GM12878 (cell line): ENCODE measurements around the gene ZBTB38. TPM values are rescaled to one million over a fixed set of nuclear protein-coding genes. Genes with fewer than 3 reads are reported as not detected.

Experiments used
- BACH1 ChIP-seq: fragments of 450-650 bp; IDR thresholded peaks from 2 replicates; pipeline ENCODE4 v1.6.1; 2017; ENCODE audit warnings: mild to moderate bottlenecking, borderline replicate concordance
- BHLHE40 ChIP-seq, 2 experiments: fragments of 450-650 bp in 1 of 2; IDR thresholded peaks; 2 replicates each; pipeline ENCODE4 v1.6.1; 2011 to 2017; ENCODE audit warnings: low read depth in 2 of 2, borderline replicate concordance in 1 of 2, improper control_type of control experiment in 1 of 2, low read length in 1 of 2, mild to moderate bottlenecking in 1 of 2
- BMI1 ChIP-seq: fragments of 450-650 bp; IDR thresholded peaks from 2 replicates; pipeline ENCODE4 v1.6.1; 2016; ENCODE audit warnings: mild to moderate bottlenecking, moderate library complexity, borderline replicate concordance
- CBX3 ChIP-seq: fragments of 200-600 bp; sonication (generic); IDR thresholded peaks from 2 replicates; pipeline ENCODE4 v1.6.1; 2016; ENCODE audit warnings: low read depth, borderline replicate concordance
- CEBPB ChIP-seq, 2 experiments: fragments of 150-350 bp in 1 of 2; IDR thresholded peaks; 2 replicates each; pipeline ENCODE4 v1.6.1; 2012 to 2014; ENCODE audit warnings: low read depth in 2 of 2, low read length in 2 of 2, borderline replicate concordance in 1 of 2, inconsistent platforms in 1 of 2
- ESRRA ChIP-seq: IDR thresholded peaks from 2 replicates; pipeline ENCODE4 v1.6.1; 2012; ENCODE audit warnings: mild to moderate bottlenecking, low read length, improper control_type of control experiment
- FOS ChIP-seq: IDR thresholded peaks from 3 replicates; pipeline ENCODE4 v1.6.1; 2011; ENCODE audit warnings: borderline replicate concordance; ENCODE audit not compliant: insufficient read length; ENCODE audit errors: extremely low read depth
- JUNB ChIP-seq: IDR thresholded peaks from 2 replicates; pipeline ENCODE4 v1.6.1; 2016; ENCODE audit warnings: antibody characterized with exemption, mild to moderate bottlenecking
- MTA2 ChIP-seq: fragments of 450-650 bp; IDR thresholded peaks from 2 replicates; pipeline ENCODE4 v1.6.1; 2016; ENCODE audit warnings: low read depth, mild to moderate bottlenecking, moderate library complexity
- POLR2A ChIP-seq: IDR thresholded peaks from 2 replicates; pipeline ENCODE4 v1.6.1; 2011; ENCODE audit warnings: low read depth, mild to moderate bottlenecking, low read length
- POLR2AphosphoS2 ChIP-seq: IDR thresholded peaks from 2 replicates; pipeline ENCODE4 v1.6.1; 2011; ENCODE audit warnings: low read depth, mild to moderate bottlenecking, low read length, improper control_type of control experiment, moderate library complexity
- POU2F2 ChIP-seq: IDR thresholded peaks from 3 replicates; pipeline ENCODE4 v1.6.1; 2011; ENCODE audit warnings: low read depth, mild to moderate bottlenecking, low read length, borderline replicate concordance
- RAD51 ChIP-seq: fragments of 450-650 bp; IDR thresholded peaks from 2 replicates; pipeline ENCODE4 v1.6.1; 2016; ENCODE audit warnings: moderate library complexity, mild to moderate bottlenecking, inconsistent platforms
- SMARCA5 ChIP-seq: fragments of 450-650 bp; IDR thresholded peaks from 2 replicates; pipeline ENCODE4 v1.6.1; 2017; ENCODE audit warnings: mild to moderate bottlenecking
- YBX1 ChIP-seq: fragments of 450-650 bp; IDR thresholded peaks from 2 replicates; pipeline ENCODE4 v1.6.1; 2016; ENCODE audit warnings: antibody characterized with exemption
- ZNF274 ChIP-seq: IDR thresholded peaks from one replicate; pipeline ENCODE4 v1.8.0; 2011; ENCODE audit not compliant: insufficient read length, insufficient read depth
- ZZZ3 ChIP-seq: IDR thresholded peaks from 2 replicates; pipeline ENCODE4 v1.6.1; 2011; ENCODE audit warnings: low read depth; ENCODE audit not compliant: control insufficient read depth, insufficient read length
- polyA plus RNA-seq, 11 experiments: library from polyadenylated mRNA; depleted of rRNA in 4 of 11; unstranded in 6 of 11; stranded (reverse) in 5 of 11; fragments of >200 nt; fragmentation: Nextera tagmentation in 4 of 11; fragmentation: Illumina TruSeq in 1 of 11; extraction: Ambion mirVana in 4 of 11; extraction: Trizol in 1 of 11; gene quantifications; 1 replicate in 1 of 11; 2 replicates in 10 of 11; pipeline versions ENCODE4 v1.2.1 to v1.2.3, GENCODE V29; 2011 to 2016; ENCODE audit warnings: inconsistent platforms in 2 of 11, missing spikeins in 2 of 11, low read depth in 1 of 11
- total RNA-seq, 4 experiments: library from RNA; depleted of rRNA in 3 of 4; stranded (reverse); fragments of >200 nt in 3 of 4; fragmentation: Illumina TruSeq in 1 of 4; extraction: Trizol in 1 of 4; gene quantifications; 2 replicates each; pipeline versions ENCODE4 v1.2.1 to v1.2.3, GENCODE V29; 2013 to 2021
- TF ChIP-seq, protein P1 (sequence below): fragments of 150-350 bp; IDR thresholded peaks from 2 replicates; pipeline ENCODE4 v1.6.1; 2016; ENCODE audit warnings: low read depth, low read length
- TF ChIP-seq, protein P2 (sequence below): fragments of 450-650 bp; conservative IDR thresholded peaks from 2 replicates; pipeline ENCODE4 v1.6.1; 2017; ENCODE audit warnings: mild to moderate bottlenecking, moderate library complexity
- TF ChIP-seq, protein P3 (sequence below): fragments of 450-650 bp; IDR thresholded peaks from 2 replicates; pipeline ENCODE4 v1.6.1; 2017; ENCODE audit warnings: borderline replicate concordance
- TF ChIP-seq, protein P4 (sequence below): IDR thresholded peaks from 2 replicates; pipeline ENCODE4 v1.6.1; 2011; ENCODE audit warnings: borderline replicate concordance, low read depth, mild to moderate bottlenecking, moderate library complexity, low read length; ENCODE audit not compliant: insufficient read depth, poor library complexity, severe bottlenecking

Gene ZBTB38
- total and polyA plus RNA-seq, 10 of the 15 experiments (the other 5 are each of a cell fraction or from before 2014, with no cell fraction given) = 34.2 to 115 (median 88.6) TPM

DNA sequence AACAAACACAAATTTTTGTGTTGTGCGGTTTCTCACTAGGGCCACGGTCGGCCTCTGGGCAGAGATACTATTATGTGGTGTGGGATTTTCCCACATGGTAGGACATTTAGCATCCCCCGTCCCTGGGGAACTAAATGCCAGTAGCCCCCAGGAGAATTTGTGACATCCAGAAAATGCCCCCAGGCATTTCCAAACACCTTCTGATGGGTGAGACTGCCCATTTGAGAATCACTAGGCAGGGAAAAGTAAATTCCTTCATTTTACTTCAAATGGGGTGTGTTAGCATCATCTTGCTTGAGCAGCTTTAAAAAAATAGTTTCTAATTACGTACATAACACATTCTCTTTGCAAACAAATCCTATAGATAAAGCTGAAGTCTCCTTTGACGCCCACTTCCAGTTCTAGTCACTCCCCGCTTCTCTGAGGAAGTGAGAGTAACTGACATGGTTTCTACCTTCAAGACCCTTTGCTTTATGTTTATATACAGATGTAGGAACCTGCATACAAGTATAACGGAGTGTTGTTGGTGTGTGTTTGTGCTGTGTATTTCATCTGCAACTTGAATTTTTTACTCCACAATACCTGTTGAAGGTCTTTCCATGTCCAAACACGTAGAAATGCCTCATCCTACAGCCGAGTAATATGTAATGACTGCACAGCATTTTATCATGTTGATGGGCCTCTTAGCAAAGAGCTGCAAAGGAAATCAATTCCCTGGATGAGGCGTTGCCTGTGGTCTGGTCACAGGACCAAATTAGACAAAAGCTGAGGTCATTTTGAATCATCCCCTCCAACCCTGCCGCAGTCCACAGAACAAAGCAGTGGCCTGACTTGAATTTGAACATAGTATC lies 31.4 kb upstream of the ZBTB38 start (continued):
- TF ChIP-seq, protein P1, sequence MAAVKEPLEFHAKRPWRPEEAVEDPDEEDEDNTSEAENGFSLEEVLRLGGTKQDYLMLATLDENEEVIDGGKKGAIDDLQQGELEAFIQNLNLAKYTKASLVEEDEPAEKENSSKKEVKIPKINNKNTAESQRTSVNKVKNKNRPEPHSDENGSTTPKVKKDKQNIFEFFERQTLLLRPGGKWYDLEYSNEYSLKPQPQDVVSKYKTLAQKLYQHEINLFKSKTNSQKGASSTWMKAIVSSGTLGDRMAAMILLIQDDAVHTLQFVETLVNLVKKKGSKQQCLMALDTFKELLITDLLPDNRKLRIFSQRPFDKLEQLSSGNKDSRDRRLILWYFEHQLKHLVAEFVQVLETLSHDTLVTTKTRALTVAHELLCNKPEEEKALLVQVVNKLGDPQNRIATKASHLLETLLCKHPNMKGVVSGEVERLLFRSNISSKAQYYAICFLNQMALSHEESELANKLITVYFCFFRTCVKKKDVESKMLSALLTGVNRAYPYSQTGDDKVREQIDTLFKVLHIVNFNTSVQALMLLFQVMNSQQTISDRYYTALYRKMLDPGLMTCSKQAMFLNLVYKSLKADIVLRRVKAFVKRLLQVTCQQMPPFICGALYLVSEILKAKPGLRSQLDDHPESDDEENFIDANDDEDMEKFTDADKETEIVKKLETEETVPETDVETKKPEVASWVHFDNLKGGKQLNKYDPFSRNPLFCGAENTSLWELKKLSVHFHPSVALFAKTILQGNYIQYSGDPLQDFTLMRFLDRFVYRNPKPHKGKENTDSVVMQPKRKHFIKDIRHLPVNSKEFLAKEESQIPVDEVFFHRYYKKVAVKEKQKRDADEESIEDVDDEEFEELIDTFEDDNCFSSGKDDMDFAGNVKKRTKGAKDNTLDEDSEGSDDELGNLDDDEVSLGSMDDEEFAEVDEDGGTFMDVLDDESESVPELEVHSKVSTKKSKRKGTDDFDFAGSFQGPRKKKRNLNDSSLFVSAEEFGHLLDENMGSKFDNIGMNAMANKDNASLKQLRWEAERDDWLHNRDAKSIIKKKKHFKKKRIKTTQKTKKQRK = no peak
- 0 out of 3 replicates have a peak, but pooled peaks have one; percentile 28 for TF ChIP-seq POU2F2
- peak; percentile 9; the same call in 1 of the 2 replicates for TF ChIP-seq SMARCA5
- TF ChIP-seq ESRRA = no peak
- peak; percentile 69; the same call in 1 of the 2 replicates for TF ChIP-seq YBX1
- TF ChIP-seq, protein P2, sequence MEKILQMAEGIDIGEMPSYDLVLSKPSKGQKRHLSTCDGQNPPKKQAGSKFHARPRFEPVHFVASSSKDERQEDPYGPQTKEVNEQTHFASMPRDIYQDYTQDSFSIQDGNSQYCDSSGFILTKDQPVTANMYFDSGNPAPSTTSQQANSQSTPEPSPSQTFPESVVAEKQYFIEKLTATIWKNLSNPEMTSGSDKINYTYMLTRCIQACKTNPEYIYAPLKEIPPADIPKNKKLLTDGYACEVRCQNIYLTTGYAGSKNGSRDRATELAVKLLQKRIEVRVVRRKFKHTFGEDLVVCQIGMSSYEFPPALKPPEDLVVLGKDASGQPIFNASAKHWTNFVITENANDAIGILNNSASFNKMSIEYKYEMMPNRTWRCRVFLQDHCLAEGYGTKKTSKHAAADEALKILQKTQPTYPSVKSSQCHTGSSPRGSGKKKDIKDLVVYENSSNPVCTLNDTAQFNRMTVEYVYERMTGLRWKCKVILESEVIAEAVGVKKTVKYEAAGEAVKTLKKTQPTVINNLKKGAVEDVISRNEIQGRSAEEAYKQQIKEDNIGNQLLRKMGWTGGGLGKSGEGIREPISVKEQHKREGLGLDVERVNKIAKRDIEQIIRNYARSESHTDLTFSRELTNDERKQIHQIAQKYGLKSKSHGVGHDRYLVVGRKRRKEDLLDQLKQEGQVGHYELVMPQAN = no peak
- no peak for TF ChIP-seq POLR2AphosphoS2
- TF ChIP-seq BACH1 = peak; percentile 82; the same call in 1 of the 2 replicates
- TF ChIP-seq JUNB = peak; percentile 87
- no peak for TF ChIP-seq ZNF274
- TF ChIP-seq BMI1 = peak; percentile 83
- no peak for TF ChIP-seq CBX3
- peak; percentile 94 for TF ChIP-seq MTA2
- TF ChIP-seq, protein P3, sequence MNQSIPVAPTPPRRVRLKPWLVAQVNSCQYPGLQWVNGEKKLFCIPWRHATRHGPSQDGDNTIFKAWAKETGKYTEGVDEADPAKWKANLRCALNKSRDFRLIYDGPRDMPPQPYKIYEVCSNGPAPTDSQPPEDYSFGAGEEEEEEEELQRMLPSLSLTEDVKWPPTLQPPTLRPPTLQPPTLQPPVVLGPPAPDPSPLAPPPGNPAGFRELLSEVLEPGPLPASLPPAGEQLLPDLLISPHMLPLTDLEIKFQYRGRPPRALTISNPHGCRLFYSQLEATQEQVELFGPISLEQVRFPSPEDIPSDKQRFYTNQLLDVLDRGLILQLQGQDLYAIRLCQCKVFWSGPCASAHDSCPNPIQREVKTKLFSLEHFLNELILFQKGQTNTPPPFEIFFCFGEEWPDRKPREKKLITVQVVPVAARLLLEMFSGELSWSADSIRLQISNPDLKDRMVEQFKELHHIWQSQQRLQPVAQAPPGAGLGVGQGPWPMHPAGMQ = no peak
- no peak for TF ChIP-seq FOS
- TF ChIP-seq POLR2A = no peak
- TF ChIP-seq, protein P4, sequence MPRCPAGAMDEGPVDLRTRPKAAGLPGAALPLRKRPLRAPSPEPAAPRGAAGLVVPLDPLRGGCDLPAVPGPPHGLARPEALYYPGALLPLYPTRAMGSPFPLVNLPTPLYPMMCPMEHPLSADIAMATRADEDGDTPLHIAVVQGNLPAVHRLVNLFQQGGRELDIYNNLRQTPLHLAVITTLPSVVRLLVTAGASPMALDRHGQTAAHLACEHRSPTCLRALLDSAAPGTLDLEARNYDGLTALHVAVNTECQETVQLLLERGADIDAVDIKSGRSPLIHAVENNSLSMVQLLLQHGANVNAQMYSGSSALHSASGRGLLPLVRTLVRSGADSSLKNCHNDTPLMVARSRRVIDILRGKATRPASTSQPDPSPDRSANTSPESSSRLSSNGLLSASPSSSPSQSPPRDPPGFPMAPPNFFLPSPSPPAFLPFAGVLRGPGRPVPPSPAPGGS = peak; percentile 31
- 0 out of 2 replicates have a peak, but pooled peaks have one; percentile 12 for TF ChIP-seq RAD51
- TF ChIP-seq CEBPB (IDR thresholded peaks at IDR 0.05; ENCODE audit: borderline replicate concordance in 1 of 2, low read depth in 2 of 2, low read length in 2 of 2) = peak in 1 of 2 experiments; percentile 38; a peak in 1 of 4 replicates
- TF ChIP-seq ZZZ3 = no peak
- peak; percentile 9 to 41; a peak in 1 of 4 replicates for TF ChIP-seq BHLHE40 (IDR thresholded peaks at IDR 0.05; ENCODE audit: borderline replicate concordance in 1 of 2, low read depth in 2 of 2, low read length in 1 of 2)
